ENCODE data around the gene PIH1D1.

Gene PIH1D1

GRCh38 chr19:49421039-49421877, 30.4 kb downstream of the PIH1D1 start:
- TF ChIP-seq TAF1 (IDR thresholded peaks at IDR 0.05; ENCODE audit: borderline replicate concordance, low read depth, low read length) = no peak
- no peak for TF ChIP-seq POLR2A (IDR thresholded peaks at IDR 0.05; ENCODE audit: low read depth, low read length)
- TF ChIP-seq POLR2AphosphoS5 (IDR thresholded peaks at IDR 0.05; ENCODE audit: low read depth, low read length) = no peak
- no peak for FAIRE-seq
- DNase-seq (ENCODE audit: insufficient read length) = peak; percentile 61

- DNase-seq (ENCODE audit: insufficient read length) (no peak), FAIRE-seq (no peak)
- no peak for TF ChIP-seq POLR2AphosphoS5 (IDR thresholded peaks at IDR 0.05; ENCODE audit: low read depth, low read length)
- TF ChIP-seq TAF1 (IDR thresholded peaks at IDR 0.05; ENCODE audit: borderline replicate concordance, low read depth, low read length) = no peak
- TF ChIP-seq POLR2A (IDR thresholded peaks at IDR 0.05; ENCODE audit: low read depth, low read length) = no peak
Measured at GRCh38 chr19:49420227-49420626, 31.4 kb downstream of the PIH1D1 start.

- TF ChIP-seq TAF1 (IDR thresholded peaks at IDR 0.05; ENCODE audit: borderline replicate concordance, low read depth, low read length) (no peak), POLR2A (IDR thresholded peaks at IDR 0.05; ENCODE audit: low read depth, low read length) (no peak), POLR2AphosphoS5 (IDR thresholded peaks at IDR 0.05; ENCODE audit: low read depth, low read length) (no peak)
- DNase-seq (ENCODE audit: insufficient read length) (no peak), FAIRE-seq (no peak)
Measured at GRCh38 chr19:49419173-49419572, 32.4 kb downstream of the PIH1D1 start.

- FAIRE-seq (no peak), DNase-seq (ENCODE audit: insufficient read length) (no peak)
- TF ChIP-seq POLR2AphosphoS5 (IDR thresholded peaks at IDR 0.05; ENCODE audit: low read depth, low read length) = no peak
- TF ChIP-seq POLR2A (IDR thresholded peaks at IDR 0.05; ENCODE audit: low read depth, low read length) = no peak
- no peak for TF ChIP-seq TAF1 (IDR thresholded peaks at IDR 0.05; ENCODE audit: borderline replicate concordance, low read depth, low read length)
Measured at GRCh38 chr19:49418511-49418910, 33.1 kb downstream of the PIH1D1 start.

- DNase-seq (ENCODE audit: insufficient read length) (no peak), FAIRE-seq (no peak)
- TF ChIP-seq POLR2A (IDR thresholded peaks at IDR 0.05; ENCODE audit: low read depth, low read length) = no peak
Measured at GRCh38 chr19:49417088-49417487, 34.5 kb downstream of the PIH1D1 start.

- TF ChIP-seq POLR2AphosphoS5 (IDR thresholded peaks at IDR 0.05; ENCODE audit: low read depth, low read length) = no peak
- no peak for TF ChIP-seq POLR2A (IDR thresholded peaks at IDR 0.05; ENCODE audit: low read depth, low read length)
- no peak for TF ChIP-seq TAF1 (IDR thresholded peaks at IDR 0.05; ENCODE audit: borderline replicate concordance, low read depth, low read length)
- FAIRE-seq (no peak), DNase-seq (ENCODE audit: insufficient read length) (no peak)
Measured at GRCh38 chr19:49415810-49416200, 35.8 kb downstream of the PIH1D1 start.

GRCh38 chr19:49415102-49415809, 36.4 kb downstream of the PIH1D1 start:
- DNase-seq (ENCODE audit: insufficient read length) = no peak
- peak; percentile 77 for FAIRE-seq
- TF ChIP-seq TAF1 (IDR thresholded peaks at IDR 0.05; ENCODE audit: borderline replicate concordance, low read depth, low read length) = no peak
- TF ChIP-seq POLR2AphosphoS5 (IDR thresholded peaks at IDR 0.05; ENCODE audit: low read depth, low read length) = no peak
- TF ChIP-seq POLR2A (IDR thresholded peaks at IDR 0.05; ENCODE audit: low read depth, low read length) = no peak

GRCh38 chr19:49414256-49414655, 37.4 kb downstream of the PIH1D1 start:
- FAIRE-seq (no peak), DNase-seq (ENCODE audit: insufficient read length) (no peak)
- TF ChIP-seq TAF1 (IDR thresholded peaks at IDR 0.05; ENCODE audit: borderline replicate concordance, low read depth, low read length) (no peak), POLR2A (IDR thresholded peaks at IDR 0.05; ENCODE audit: low read depth, low read length) (no peak), POLR2AphosphoS5 (IDR thresholded peaks at IDR 0.05; ENCODE audit: low read depth, low read length) (no peak)

- DNase-seq (ENCODE audit: insufficient read length) (no peak), FAIRE-seq (no peak)
- TF ChIP-seq TAF1 (IDR thresholded peaks at IDR 0.05; ENCODE audit: borderline replicate concordance, low read depth, low read length) = no peak
- no peak for TF ChIP-seq POLR2A (IDR thresholded peaks at IDR 0.05; ENCODE audit: low read depth, low read length)
- TF ChIP-seq POLR2AphosphoS5 (IDR thresholded peaks at IDR 0.05; ENCODE audit: low read depth, low read length) = no peak
Measured at GRCh38 chr19:49413348-49413747, 38.3 kb downstream of the PIH1D1 start.

GRCh38 chr19:49411681-49412326, 39.8 kb downstream of the PIH1D1 start:
- no peak for TF ChIP-seq POLR2AphosphoS5 (IDR thresholded peaks at IDR 0.05; ENCODE audit: low read depth, low read length)
- no peak for TF ChIP-seq POLR2A (IDR thresholded peaks at IDR 0.05; ENCODE audit: low read depth, low read length)
- FAIRE-seq (no peak), DNase-seq (ENCODE audit: insufficient read length) (no peak)

- TF ChIP-seq TAF1 (IDR thresholded peaks at IDR 0.05; ENCODE audit: borderline replicate concordance, low read depth, low read length) = peak; percentile 34; the same call in 1 of the 2 replicates
- TF ChIP-seq POLR2AphosphoS5 (IDR thresholded peaks at IDR 0.05; ENCODE audit: low read depth, low read length) = no peak
- 0 out of 2 replicates have a peak, but pooled peaks have one; percentile 23 for TF ChIP-seq POLR2A (IDR thresholded peaks at IDR 0.05; ENCODE audit: low read depth, low read length)
- DNase-seq (ENCODE audit: insufficient read length) (no peak), FAIRE-seq (peak; percentile 91)
Measured at GRCh38 chr19:49409441-49410029, 42.1 kb downstream of the PIH1D1 start.
